GM23248 (cell line): Measurements from ENCODE around the gene AASS. TPM values are rescaled to one million over a fixed set of nuclear protein-coding genes. Genes with fewer than 3 reads are reported as not detected.

Experiments used
- DNase-seq: peaks from one replicate; pipeline ENCODE4 v3.0.0-alpha.2; 2015
- H2AFZ ChIP-seq: fragments of 200-600 bp; sonication (generic); 2 replicates; pipeline ENCODE4 v1.6.1; 2016; ENCODE audit warnings: antibody characterized with exemption
- H3F3A ChIP-seq: fragments of 200-600 bp; sonication (generic); 2 replicates; pipeline ENCODE4 v1.6.1; 2016; ENCODE audit warnings: mild to moderate bottlenecking, antibody characterized with exemption, mixed run types; ENCODE audit not compliant: insufficient read depth
- H3K27ac ChIP-seq: fragments of 200-600 bp; sonication (generic); 2 replicates; pipeline ENCODE4 v1.5.1; 2016; ENCODE audit warnings: mild to moderate bottlenecking
- H3K27me3 ChIP-seq: fragments of 200-600 bp; sonication (generic); replicated peaks from 2 replicates; pipeline ENCODE4 v1.6.1; 2016; ENCODE audit warnings: mild to moderate bottlenecking; ENCODE audit not compliant: insufficient read depth
- H3K36me3 ChIP-seq: fragments of 200-600 bp; sonication (generic); 2 replicates; pipeline ENCODE4 v1.6.1; 2016; ENCODE audit warnings: low read depth, mild to moderate bottlenecking
- H3K4me1 ChIP-seq: fragments of 200-600 bp; sonication (generic); 2 replicates; pipeline ENCODE4 v1.6.1; 2016; ENCODE audit warnings: mild to moderate bottlenecking; ENCODE audit not compliant: insufficient read depth
- H3K4me2 ChIP-seq: fragments of 200-600 bp; sonication (generic); one replicate; pipeline ENCODE4 v1.6.1; 2016; ENCODE audit warnings: mild to moderate bottlenecking; ENCODE audit not compliant: unreplicated experiment
- H3K4me3 ChIP-seq: fragments of 200-600 bp; sonication (generic); 2 replicates; pipeline ENCODE4 v1.5.1; 2016; ENCODE audit warnings: mild to moderate bottlenecking
- H3K79me2 ChIP-seq: fragments of 200-600 bp; sonication (generic); 2 replicates; pipeline ENCODE4 v1.6.1; 2016; ENCODE audit warnings: mild to moderate bottlenecking; ENCODE audit not compliant: insufficient read depth
- H3K9ac ChIP-seq: fragments of 200-600 bp; sonication (generic); 2 replicates; pipeline ENCODE4 v1.6.1; 2016; ENCODE audit warnings: mild to moderate bottlenecking
- H3K9me2 ChIP-seq: fragments of 200-600 bp; sonication (generic); 2 replicates; pipeline ENCODE4 v1.6.1; 2016; ENCODE audit warnings: mixed run types, mild to moderate bottlenecking, moderate library complexity; ENCODE audit not compliant: insufficient read depth
- H3K9me3 ChIP-seq: fragments of 200-600 bp; sonication (generic); one replicate; pipeline ENCODE4 v1.6.1; 2017; ENCODE audit warnings: low read depth
- H4K20me1 ChIP-seq: fragments of 200-600 bp; sonication (generic); 2 replicates; pipeline ENCODE4 v1.6.0; 2016; ENCODE audit not compliant: insufficient read depth
- EZH2 ChIP-seq: fragments of 200-600 bp; sonication (generic); IDR thresholded peaks from 2 replicates; pipeline ENCODE4 v1.6.1; 2018; ENCODE audit warnings: antibody characterized with exemption, mild to moderate bottlenecking; ENCODE audit not compliant: insufficient read depth, poor library complexity, severe bottlenecking
- EZH2phosphoT487 ChIP-seq: fragments of 200-600 bp; sonication (generic); IDR thresholded peaks from 2 replicates; pipeline ENCODE4 v1.6.1; 2018; ENCODE audit warnings: antibody characterized with exemption, moderate library complexity, mild to moderate bottlenecking, low read depth; ENCODE audit not compliant: insufficient read depth
- WGBS, 2 experiments: methylation state at CpG; one replicate each; pipeline ENCODE4 v1.1.6; 2015 to 2017; ENCODE audit warnings: low lambda C conversion rate in 2 of 2, low coverage in 1 of 2; ENCODE audit errors: missing lambda C conversion rate in 2 of 2; 5-methylcytosine and 5-hydroxymethylcytosine counted together
- in situ Hi-C: fragments of 300-500 bp; cut with MboI; formaldehyde crosslinking; loops from 2 replicates; pipeline ENCODE4 v1.15.0; 2020
- polyA plus RNA-seq: library from polyadenylated mRNA; unstranded; fragments of >200 nt; fragmentation: Nextera tagmentation; extraction: Ambion mirVana; gene quantifications from 2 replicates; pipeline ENCODE4 v1.2.1, GENCODE V29; 2016
- total RNA-seq: library from RNA; depleted of rRNA; stranded (reverse); fragments of >200 nt; shearing (Covaris generic); gene quantifications from 2 replicates; pipeline ENCODE4 v1.2.3, GENCODE V29; 2014

AASS gene
- total and polyA plus RNA-seq, 2 experiments from 2014 or later: 5.8 to 6.3 TPM

DNA sequence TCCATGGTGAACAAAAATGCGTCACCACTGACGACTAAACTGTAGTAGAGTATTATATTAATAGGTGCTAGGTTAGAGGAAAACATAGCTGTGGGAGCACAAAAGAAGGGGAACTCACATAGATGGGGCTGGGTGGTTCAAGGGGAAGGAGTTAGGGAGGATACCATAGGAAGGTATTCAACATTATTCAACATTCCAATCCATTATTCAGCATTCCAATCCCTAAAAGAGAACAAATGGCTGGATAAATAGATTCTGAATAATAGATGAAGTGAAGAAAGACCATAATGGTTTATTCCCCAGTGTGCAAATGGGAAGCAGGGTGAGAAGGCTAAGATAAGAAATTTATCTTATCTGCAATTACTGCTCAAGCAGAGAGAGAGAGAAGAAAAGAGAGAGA lies 61.4 kb downstream of the AASS start:
- Histone ChIP-seq H3K4me2 (no peak overlapping the region), H3K9me3 (no peaks in the 10 kb centered on the region), H3F3A (no peaks in the 10 kb centered on the region), H3K27me3 (no peaks in the 10 kb centered on the region), H3K79me2 (no peaks in the 10 kb centered on the region), H3K27ac (no peak overlapping the region), H2AFZ (no peak overlapping the region), H3K9ac (no peak overlapping the region), H3K9me2 (no peaks in the 10 kb centered on the region), H3K36me3 (no peaks in the 10 kb centered on the region), H4K20me1 (no peaks in the 10 kb centered on the region), H3K4me1 (no peaks in the 10 kb centered on the region), H3K4me3 (no peak overlapping the region)
- no peak for DNase-seq
- TF ChIP-seq EZH2phosphoT487: no peak
- TF ChIP-seq EZH2: no peak
- 94 to 99% methylated on average over 2 of the region's 2 CpGs for WGBS, 2 experiments
- in situ Hi-C loops: no loop called here

DNA sequence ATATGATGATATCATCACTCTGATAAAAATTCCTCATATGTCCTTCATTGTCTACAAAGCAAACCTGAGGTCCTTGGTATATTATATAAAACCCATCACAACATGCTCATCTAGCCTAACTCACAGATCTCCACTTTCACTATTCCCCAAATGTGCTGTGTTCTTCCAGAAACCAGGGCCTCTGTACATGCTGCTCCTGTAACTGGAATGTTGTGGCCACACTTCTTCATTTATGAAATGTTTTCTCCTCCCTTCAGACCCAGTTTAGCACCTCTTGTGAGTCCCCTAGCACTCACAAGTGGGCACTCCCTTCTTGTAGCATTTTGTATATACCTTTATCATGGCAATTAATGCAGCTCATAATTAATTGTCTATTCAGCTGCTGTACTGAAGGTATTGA lies 61.9 kb downstream of the AASS start:
- Histone ChIP-seq H3K27me3 (no peaks in the 10 kb centered on the region), H3K9me3 (no peaks in the 10 kb centered on the region), H3K4me3 (no peak overlapping the region), H3K9ac (no peak overlapping the region), H3K27ac (no peak overlapping the region), H3K4me1 (no peaks in the 10 kb centered on the region), H4K20me1 (no peaks in the 10 kb centered on the region), H3K9me2 (no peaks in the 10 kb centered on the region), H3F3A (no peaks in the 10 kb centered on the region), H3K4me2 (no peak overlapping the region), H2AFZ (no peak overlapping the region), H3K79me2 (no peaks in the 10 kb centered on the region), H3K36me3 (no peaks in the 10 kb centered on the region)
- DNase-seq: no peak
- in situ Hi-C loops: no loop called here
- TF ChIP-seq EZH2 (no peak), EZH2phosphoT487 (no peak)

DNA sequence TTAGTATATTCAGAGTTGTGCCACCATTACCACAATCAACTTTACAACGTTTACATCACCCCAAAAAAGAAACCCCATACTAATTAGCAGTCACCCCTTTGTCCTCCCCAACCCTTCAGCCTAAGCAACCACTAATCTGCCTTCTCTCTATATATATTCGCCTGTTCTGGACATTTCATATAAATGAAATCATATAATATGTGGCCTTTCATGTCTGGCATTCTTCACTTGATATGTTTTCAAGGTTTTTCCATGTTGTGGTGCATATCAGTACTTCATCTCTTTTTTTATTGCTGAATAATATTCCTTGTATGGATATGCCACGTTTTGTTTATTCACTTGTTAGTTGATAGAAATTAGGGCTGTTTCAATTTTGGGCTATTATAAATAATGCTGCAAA lies 70.4 kb downstream of the AASS start:
- Histone ChIP-seq H3K9ac (no peak overlapping the region), H3K4me3 (no peak overlapping the region), H3K9me2 (no peaks in the 10 kb centered on the region), H3K4me1 (no peaks in the 10 kb centered on the region), H3K27ac (no peak overlapping the region), H3K9me3 (no peaks in the 10 kb centered on the region), H3F3A (no peaks in the 10 kb centered on the region), H3K4me2 (no peak overlapping the region), H2AFZ (no peak overlapping the region), H3K79me2 (no peaks in the 10 kb centered on the region), H3K27me3 (no peaks in the 10 kb centered on the region), H3K36me3 (no peaks in the 10 kb centered on the region), H4K20me1 (no peaks in the 10 kb centered on the region)
- WGBS, 2 experiments: 43 to 49% methylated on average over 3 of the region's 3 CpGs
- in situ Hi-C loops: no loop called here
- no peak for DNase-seq
- no peak for TF ChIP-seq EZH2
- no peak for TF ChIP-seq EZH2phosphoT487

DNA sequence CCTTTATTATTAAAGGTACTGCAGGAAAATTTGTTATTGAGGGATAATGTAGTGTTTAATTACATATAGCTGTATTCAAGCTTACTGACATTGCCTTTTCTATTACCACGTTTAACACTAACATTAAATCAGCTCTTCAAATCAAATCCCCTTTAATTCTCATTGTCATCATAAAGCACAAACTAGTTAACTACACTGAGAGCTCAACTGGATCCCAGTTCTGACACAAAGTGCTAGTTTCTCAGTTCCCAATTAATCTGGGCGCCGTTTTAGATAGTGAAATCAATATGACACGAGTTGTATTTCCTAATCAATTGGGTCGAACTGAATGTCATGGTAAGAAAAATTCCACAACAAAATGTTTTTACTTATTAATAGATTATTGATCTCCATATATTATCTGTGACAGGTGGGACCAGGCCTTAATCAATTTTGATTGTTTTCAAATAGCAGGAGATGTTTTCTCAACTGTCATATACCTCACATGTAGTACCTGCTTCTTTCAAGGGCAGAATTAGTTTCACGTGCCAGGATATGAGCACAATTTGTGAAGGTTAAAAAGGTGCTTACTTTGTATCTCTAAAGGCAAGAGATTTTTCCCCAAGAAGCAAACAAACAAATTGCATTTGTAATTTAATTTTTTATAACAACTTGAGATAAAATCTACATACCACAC lies 71.0 kb downstream of the AASS start:
- TF ChIP-seq EZH2 (no peak), EZH2phosphoT487 (no peak)
- DNase-seq: no peak
- Histone ChIP-seq H3K9me2 (no peaks in the 10 kb centered on the region), H3K27me3 (no peaks in the 10 kb centered on the region), H4K20me1 (no peaks in the 10 kb centered on the region), H2AFZ (no peak overlapping the region), H3K36me3 (no peaks in the 10 kb centered on the region), H3K4me3 (no peak overlapping the region), H3K9me3 (no peaks in the 10 kb centered on the region), H3F3A (no peaks in the 10 kb centered on the region), H3K79me2 (no peaks in the 10 kb centered on the region), H3K4me1 (no peaks in the 10 kb centered on the region), H3K4me2 (no peak overlapping the region), H3K9ac (no peak overlapping the region), H3K27ac (no peak overlapping the region)
- 71 to 76% methylated on average over 6 of the region's 6 CpGs for WGBS, 2 experiments
- in situ Hi-C loops: no loop called here

DNA sequence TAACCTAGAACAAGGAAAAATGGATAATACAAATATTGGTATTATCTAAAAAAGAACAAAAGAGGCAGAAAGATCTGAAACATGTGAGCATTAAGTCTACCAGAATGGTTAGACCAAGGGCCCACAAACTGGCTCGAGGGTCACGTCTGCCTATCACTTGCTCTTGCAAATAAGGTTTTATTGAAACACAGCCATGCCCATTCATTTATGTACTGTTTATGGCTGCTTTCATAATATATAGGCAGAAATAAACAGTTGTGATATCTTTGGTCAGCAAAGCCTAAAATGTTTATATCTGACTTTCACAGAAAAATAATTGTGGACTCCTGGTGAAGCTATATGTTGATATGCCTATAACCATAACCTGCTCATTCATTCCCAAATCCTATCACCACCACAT lies 71.8 kb downstream of the AASS start:
- no peaks in the 10 kb centered on the region for H3K9me3 ChIP-seq
- DNase-seq: no peak
- no peak overlapping the region for H3K4me2 ChIP-seq
- 93 to 96% methylated on average over 2 of the region's 2 CpGs for WGBS, 2 experiments
- H3K9ac ChIP-seq: no peak overlapping the region
- no peak overlapping the region for H2AFZ ChIP-seq
- no peaks in the 10 kb centered on the region for H3F3A ChIP-seq
- no peak for TF ChIP-seq EZH2
- TF ChIP-seq EZH2phosphoT487: no peak
- no peaks in the 10 kb centered on the region for H3K9me2 ChIP-seq
- in situ Hi-C loops: no loop called here
- H3K79me2 ChIP-seq: no peaks in the 10 kb centered on the region
- no peaks in the 10 kb centered on the region for H3K36me3 ChIP-seq
- no peaks in the 10 kb centered on the region for H4K20me1 ChIP-seq
- no peaks in the 10 kb centered on the region for H3K4me1 ChIP-seq
- H3K4me3 ChIP-seq: no peak overlapping the region
- H3K27me3 ChIP-seq: no peaks in the 10 kb centered on the region
- H3K27ac ChIP-seq: no peak overlapping the region
